ENCODE results near the gene FYB1. TPM values are rescaled to one million over a fixed set of nuclear protein-coding genes. Genes with fewer than 3 reads are reported as not detected.

The FYB1 gene
- total RNA-seq, 1 experiment from 2014 or later: 1.1 TPM

DNA sequence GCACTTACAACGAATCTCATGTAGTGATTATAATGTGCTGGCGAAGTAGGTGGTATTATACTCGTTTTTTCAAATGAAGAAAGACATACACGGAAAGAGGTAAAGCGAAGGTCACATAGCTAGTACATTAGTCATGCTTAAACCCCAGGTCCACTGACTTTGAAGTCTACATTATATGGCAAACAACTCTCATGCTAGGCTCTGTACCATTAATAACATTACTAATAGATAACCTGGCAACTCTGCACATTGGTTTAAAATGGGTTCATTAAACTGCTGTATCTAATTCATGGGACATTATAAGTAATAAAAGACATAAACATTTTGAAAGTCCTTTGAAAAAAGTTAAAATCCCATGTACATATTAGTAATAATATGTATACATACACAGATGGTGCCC is 21.2 kb downstream of the FYB1 start:
- Histone ChIP-seq H3K9ac (ENCODE audit: low read length) (no peak overlapping the region), H3K79me2 (ENCODE audit: low read length) (no peaks in the 10 kb centered on the region), H3K27ac (ENCODE audit: low read length) (no peak overlapping the region), H3K27me3 (ENCODE audit: low read length) (no peaks in the 10 kb centered on the region), H4K20me1 (ENCODE audit: low read length) (no peaks in the 10 kb centered on the region), H3K9me3 (ENCODE audit: low read length) (no peaks in the 10 kb centered on the region), H3K36me3 (ENCODE audit: low read depth, low read length) (no peaks in the 10 kb centered on the region), H3K4me2 (ENCODE audit: low read length) (peak overlapping the region; percentile 44), H3K4me3 (ENCODE audit: low read length) (no peak overlapping the region), H3F3A (ENCODE audit: low read length, unreplicated experiment) (no peaks in the 10 kb centered on the region), H3K9me2 (replicated peaks; ENCODE audit: low read length) (no peaks in the 10 kb centered on the region), H3K4me1 (ENCODE audit: insufficient read depth, low read length) (peaks cover 46% of the 10 kb centered on the region), H2AFZ (ENCODE audit: low read length) (no peak overlapping the region)
- TF ChIP-seq CTCF (conservative IDR thresholded peaks at IDR 0.05; ENCODE audit: low read depth, low read length): no peak
- no peak for TF ChIP-seq EZH2 (IDR thresholded peaks at IDR 0.05; ENCODE audit: low read length, unreplicated experiment)
- TF ChIP-seq EZH2phosphoT487 (IDR thresholded peaks at IDR 0.05; ENCODE audit: borderline replicate concordance, low read length): no peak
- intact Hi-C loops (cut with micrococcal nuclease): loop anchor here (10.0 kb wide), 1 partner anchor 193 kb away; no protein-coding TSS in a partner anchor
- ChIA-PET POLR2A (ENCODE audit: unreplicated experiment) (no interaction called here), CTCF (no interaction called here)
- no TSS peak for BruUV-seq (replicated peaks)
- peak; percentile 84 for DNase-seq
- no peak for ATAC-seq

DNA sequence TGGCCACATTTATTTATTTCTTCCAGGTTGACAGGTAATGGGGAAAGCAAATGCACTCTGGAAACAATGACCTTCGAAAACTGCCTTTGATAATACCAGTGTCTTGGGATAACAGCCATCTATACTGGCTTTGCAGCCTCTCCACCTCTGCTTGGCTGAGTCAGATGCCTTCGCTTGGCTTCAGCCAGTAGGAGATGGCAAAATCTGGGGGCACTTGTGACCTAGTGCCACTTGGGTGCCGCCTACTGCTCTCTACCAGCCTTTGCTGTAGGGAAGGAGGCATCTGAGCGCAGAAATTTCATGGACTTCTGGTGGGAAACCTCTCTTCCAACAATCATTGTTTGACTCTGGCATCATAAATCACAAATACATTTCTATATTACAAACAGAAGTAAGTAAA is 21.8 kb downstream of the FYB1 start:
- no TSS peak for BruUV-seq (replicated peaks)
- ATAC-seq (no peak), DNase-seq (no peak)
- Histone ChIP-seq H3K27me3 (ENCODE audit: low read length) (no peaks in the 10 kb centered on the region), H3K9me3 (ENCODE audit: low read length) (no peaks in the 10 kb centered on the region), H3K27ac (ENCODE audit: low read length) (peak overlapping the region; percentile 90), H3K4me2 (ENCODE audit: low read length) (peak overlapping the region; percentile 45), H2AFZ (ENCODE audit: low read length) (no peak overlapping the region), H3K4me1 (ENCODE audit: insufficient read depth, low read length) (peaks cover 46% of the 10 kb centered on the region), H4K20me1 (ENCODE audit: low read length) (no peaks in the 10 kb centered on the region), H3K4me3 (ENCODE audit: low read length) (no peak overlapping the region), H3F3A (ENCODE audit: low read length, unreplicated experiment) (no peaks in the 10 kb centered on the region), H3K36me3 (ENCODE audit: low read depth, low read length) (no peaks in the 10 kb centered on the region), H3K9ac (ENCODE audit: low read length) (no peak overlapping the region), H3K9me2 (replicated peaks; ENCODE audit: low read length) (no peaks in the 10 kb centered on the region), H3K79me2 (ENCODE audit: low read length) (no peaks in the 10 kb centered on the region)
- intact Hi-C loops (cut with micrococcal nuclease): loop anchor here (10.0 kb wide), 1 partner anchor 193 kb away; no protein-coding TSS in a partner anchor
- ChIA-PET CTCF (no interaction called here), POLR2A (ENCODE audit: unreplicated experiment) (no interaction called here)
- TF ChIP-seq CTCF (conservative IDR thresholded peaks at IDR 0.05; ENCODE audit: low read depth, low read length) (no peak), EZH2phosphoT487 (IDR thresholded peaks at IDR 0.05; ENCODE audit: borderline replicate concordance, low read length) (no peak), EZH2 (IDR thresholded peaks at IDR 0.05; ENCODE audit: low read length, unreplicated experiment) (no peak)

DNA sequence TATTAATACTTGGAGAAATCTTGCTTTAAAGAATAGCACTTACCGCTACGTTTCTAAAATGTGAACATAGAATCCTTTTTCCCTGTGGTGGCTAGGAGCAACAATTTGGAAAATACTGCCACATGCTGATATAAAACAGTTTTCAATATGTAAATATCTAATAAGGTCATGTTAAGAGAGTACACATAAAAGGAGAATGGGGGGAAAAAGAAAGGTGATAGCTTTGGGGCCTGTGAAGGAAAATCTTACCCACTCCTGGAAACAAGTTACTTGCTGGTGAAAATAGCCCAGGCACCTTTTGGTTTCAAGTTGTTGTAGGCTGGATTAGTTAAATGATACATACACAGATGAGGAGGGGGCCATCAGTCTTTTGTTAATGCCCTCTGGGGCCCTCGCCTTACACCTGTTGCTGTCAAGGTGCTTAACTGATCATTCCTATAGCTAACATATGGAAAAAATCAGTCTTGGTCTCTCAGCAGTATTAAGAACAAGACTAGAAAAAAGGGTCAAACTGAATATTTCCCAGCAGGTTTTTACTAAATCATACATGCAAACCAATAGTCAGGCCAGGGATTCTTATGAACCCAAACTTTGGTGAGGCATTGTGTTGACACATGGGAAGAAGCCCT is 24.1 kb downstream of the FYB1 start:
- Histone ChIP-seq H3K9me2 (replicated peaks; ENCODE audit: low read length) (no peaks in the 10 kb centered on the region), H3K36me3 (ENCODE audit: low read depth, low read length) (no peaks in the 10 kb centered on the region), H3K27ac (ENCODE audit: low read length) (peak overlapping the region; percentile 90), H3K27me3 (ENCODE audit: low read length) (no peaks in the 10 kb centered on the region), H3K4me3 (ENCODE audit: low read length) (no peak overlapping the region), H2AFZ (ENCODE audit: low read length) (peak overlapping the region; percentile 65), H3K79me2 (ENCODE audit: low read length) (no peaks in the 10 kb centered on the region), H3K4me1 (ENCODE audit: insufficient read depth, low read length) (peaks cover 46% of the 10 kb centered on the region), H3K9ac (ENCODE audit: low read length) (no peak overlapping the region; the same call in 1 of the 2 replicates), H3K4me2 (ENCODE audit: low read length) (peak overlapping the region; percentile 42), H4K20me1 (ENCODE audit: low read length) (no peaks in the 10 kb centered on the region), H3K9me3 (ENCODE audit: low read length) (no peaks in the 10 kb centered on the region), H3F3A (ENCODE audit: low read length, unreplicated experiment) (no peaks in the 10 kb centered on the region)
- no peak for DNase-seq
- ATAC-seq: no peak
- no TSS peak for BruUV-seq (replicated peaks)
- TF ChIP-seq CTCF (conservative IDR thresholded peaks at IDR 0.05; ENCODE audit: low read depth, low read length) (no peak), EZH2 (IDR thresholded peaks at IDR 0.05; ENCODE audit: low read length, unreplicated experiment) (no peak), EZH2phosphoT487 (IDR thresholded peaks at IDR 0.05; ENCODE audit: borderline replicate concordance, low read length) (no peak)
- ChIA-PET POLR2A (ENCODE audit: unreplicated experiment) (no interaction called here), CTCF (no interaction called here)
- intact Hi-C loops (cut with micrococcal nuclease): loop anchor here (10.0 kb wide), 1 partner anchor 191 kb away; no protein-coding TSS in a partner anchor

Data from PC-3 (cell line).